Activated CD8-positive, alpha-beta memory T cell treated with anti-CD3 and anti-CD28 coated beads, Interleukin-2, amount 50 U/mL, for 4 hours (primary cell): ENCODE measurements around the gene NT5DC3.

Experiments
- DNase-seq: peaks from one replicate; pipeline ENCODE4 v3.0.0-alpha.2; 2020

Gene NT5DC3

DNA sequence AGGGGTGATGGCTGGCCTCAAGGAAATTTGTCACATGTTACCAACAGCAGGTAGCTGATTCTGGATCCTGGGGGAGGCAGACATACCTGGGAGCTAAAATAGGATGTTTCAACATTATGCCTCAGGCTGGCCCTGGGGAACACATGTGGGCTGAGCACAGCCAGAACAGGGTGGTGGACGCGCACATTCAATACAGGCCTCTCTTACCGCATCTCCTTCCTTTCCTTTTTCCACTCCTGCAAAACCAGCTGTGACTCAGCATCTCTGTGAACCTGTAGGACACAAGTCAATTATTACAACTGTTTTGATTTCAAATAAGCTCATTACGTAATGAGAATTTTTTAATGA, 61.0 kb downstream of the NT5DC3 start:
- no peak for DNase-seq

DNA sequence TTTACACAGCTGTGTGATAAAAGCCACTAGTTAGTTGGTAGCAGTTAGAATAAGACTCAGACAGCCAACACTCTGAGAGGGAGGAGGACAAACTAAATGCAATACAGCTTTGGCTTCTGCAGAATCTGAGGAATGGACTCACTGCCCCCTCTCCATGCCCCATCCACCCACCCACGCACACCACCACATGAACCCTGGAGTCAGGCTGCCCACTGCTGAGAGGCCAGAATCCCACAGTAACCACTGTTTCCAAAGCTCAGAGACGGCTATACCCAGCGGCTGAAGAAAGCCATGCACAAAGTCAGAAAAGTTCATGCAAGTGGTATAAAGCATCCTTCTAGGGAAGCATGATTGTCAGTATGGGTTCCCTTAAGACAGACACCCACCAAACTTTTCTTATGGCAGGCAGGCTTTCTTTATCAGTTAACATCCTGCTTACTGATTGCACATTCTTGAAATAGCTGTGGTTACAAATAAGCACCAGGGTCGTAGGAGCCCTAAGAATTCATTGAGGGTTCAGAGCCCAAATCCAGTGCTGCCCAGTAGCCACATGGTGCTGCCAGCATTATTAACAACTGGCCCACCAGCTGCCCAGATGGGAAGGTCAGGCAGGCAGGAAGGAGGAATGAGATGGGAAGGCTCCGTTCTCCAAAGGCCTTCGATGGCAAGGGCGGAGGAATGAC, 61.5 kb downstream of the NT5DC3 start:
- DNase-seq, result no peak

DNA sequence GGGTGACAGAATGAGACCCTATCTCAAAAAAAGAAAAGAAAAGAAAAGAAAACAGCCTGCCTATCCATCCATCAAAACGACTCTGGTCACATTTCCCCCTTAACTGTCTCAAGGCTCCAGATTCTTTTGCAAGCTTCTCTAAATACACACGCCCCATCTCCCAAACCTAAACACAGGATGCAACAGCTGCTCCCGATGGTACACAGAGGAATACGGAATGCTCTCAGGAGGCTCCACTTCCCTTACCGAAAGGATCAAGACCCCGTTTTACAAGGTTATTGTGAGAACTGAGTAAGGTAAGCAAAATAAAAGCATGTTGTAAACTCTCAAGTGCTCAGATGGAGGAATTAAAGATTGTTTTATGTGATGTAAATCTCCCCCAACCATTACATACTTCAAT, 62.3 kb downstream of the NT5DC3 start:
- no peak for DNase-seq

DNA sequence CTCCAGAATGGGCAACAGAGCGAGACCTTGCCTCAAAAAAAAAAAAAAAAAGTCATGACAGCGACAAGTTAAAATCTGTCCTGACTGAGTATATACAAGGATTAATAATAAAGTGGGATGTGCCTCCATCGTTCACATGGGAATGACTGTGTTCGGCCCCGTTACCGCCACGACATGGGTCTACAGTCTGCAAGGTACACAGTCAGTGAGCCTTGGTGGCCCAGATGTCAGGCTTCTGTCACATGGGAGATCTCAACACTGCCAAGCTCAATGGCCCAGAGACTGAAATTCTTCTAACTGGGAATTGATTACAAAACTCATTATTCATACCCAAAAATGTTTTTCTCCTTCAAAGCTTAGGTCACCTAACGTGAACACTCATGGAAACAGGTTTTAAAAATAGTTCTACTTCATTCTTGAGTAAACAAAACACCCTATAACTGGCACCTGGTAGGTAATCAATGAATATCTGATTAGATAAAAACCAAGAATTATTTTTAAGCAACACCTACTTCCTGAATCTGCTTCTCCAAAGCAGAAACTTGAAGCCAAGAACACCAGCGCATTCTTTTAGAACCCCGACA, 66.0 kb downstream of the NT5DC3 start:
- no peak for DNase-seq

DNA sequence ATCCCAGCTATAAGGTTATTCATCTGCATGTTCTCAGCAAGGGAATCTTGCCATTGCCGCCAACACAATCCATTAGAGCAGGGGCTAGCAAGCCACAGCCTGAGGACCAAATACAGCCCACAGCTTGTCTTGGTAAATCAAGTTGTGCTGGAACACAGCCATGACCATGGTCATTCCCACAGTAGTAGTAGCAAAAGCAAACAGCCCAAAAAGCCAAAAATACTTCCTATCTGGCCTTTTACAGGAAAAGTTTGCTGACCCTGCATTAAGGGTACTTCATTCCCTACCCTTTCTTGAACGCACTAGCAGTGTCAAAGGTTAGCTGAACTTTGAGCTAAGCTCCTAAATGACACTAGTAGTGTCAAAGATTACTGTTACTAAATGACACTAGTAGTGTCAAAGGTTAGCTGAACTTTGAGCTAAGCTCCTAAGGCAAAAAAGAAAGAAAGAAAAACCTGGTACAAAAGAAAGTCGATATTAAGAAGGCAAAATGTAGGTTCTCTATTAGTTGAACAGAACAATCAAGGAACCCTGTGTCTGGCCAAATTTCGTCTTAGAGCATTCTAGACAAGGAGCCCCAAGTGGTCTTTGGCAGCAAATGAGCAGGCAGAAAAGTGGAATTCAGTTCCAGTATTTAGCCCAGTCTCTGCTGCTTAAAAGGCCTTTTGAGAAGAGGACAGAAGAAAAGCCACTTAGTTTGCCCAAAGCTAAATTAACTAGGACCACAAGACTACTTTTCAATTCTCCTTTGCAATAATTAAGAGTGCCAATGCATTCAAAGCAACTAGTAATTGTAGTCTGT, 67.7 kb downstream of the NT5DC3 start:
- DNase-seq, result no peak

GRCh38 chr12:103772367-103773108, 68.5 kb downstream of the NT5DC3 start:
- no peak for DNase-seq

- DNase-seq, result no peak
Observed at GRCh38 chr12:103771466-103771865, 69.6 kb downstream of the NT5DC3 start.

DNA sequence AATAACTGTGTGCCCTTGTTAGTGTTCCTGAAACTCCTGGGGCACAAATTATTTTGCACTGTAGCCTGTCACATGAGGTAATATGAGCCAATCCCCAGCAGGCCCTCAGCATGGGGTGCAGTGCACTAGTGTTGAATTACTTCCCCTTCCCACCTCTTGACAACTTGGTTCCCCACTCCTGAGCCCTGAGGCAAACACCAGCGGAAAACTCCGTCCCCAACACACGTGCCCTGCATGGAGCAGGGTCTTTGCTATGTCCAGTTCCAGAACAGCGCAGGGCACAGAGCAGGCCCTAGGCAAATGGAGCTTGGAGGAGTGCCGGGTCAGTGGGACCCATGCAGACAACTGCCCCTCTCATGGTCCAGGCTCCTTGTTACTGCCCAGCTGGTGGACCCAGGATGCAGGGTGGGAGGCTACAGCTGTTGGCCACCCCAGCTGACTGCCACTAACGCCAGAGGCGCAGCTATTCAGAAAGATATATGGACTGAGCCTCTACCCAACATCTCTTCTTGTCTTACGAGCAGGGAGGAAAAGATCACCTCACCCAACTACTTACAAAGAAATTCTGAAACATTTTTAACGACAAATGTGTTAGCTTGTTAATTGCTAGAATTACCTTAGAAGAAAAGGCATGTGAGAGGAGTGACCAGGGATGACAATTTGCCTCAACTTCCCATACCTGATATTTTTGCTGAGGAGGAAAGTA, 71.6 kb downstream of the NT5DC3 start:
- DNase-seq, result no peak

- no peak for DNase-seq
Observed at GRCh38 chr12:103768467-103769123, 72.4 kb downstream of the NT5DC3 start.

DNA sequence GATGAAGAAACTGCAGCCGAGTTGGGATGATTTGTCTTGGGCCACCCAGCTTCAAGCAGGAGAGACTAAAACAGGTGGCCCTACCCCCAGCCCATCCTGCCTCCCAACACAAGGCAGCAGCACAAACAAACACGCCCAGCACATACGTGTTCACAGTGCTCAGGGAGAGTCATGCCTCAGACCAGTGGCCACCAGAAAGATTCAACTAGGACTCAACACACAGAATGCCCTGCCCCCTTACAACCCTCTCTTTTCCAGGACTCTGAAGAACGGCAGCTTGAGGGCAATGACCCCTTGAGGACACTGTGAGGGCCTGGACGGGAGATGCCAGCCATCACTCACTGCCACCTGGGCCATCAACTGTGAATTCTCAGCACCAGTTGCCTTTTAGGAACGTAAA, 75.0 kb downstream of the NT5DC3 start:
- DNase-seq, result no peak

DNA sequence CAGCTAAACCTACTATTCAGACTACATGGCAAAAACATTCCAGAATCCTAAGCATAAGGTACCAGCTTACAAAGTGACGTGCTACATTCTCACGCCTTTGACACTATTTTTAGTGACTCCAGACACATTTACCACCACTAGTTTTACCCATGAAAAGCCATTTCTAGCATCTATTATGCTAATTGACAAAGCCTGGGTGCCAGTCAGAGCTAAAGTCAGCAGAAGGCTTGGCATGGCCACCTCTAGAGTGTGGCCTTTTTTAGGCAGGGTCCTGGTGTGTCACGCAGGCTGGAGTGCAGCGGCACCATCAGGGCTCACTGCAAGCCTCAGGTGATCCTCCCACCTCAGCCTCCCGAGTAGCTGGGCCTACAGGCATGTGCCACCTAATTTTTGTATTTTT, 75.7 kb downstream of the NT5DC3 start:
- no peak for DNase-seq

DNA sequence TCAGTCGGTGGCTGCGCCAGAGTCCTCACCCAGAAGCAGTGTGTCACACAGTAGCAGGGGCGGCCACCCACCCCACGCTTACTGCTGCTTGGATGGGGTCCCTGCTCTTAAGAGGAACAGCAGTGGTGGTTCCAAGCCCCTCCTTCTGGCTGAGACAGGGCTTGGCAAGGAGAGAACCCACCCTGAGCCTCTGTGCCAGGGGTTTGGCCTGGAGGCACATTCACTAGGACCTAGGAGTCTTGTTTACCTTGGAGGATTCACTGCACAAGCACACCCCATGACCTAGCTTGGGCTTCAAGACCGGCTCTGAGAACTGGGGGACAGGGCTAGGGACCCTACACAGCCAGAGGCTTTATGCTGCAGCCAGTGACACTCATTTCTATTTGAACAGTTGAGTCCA, 78.6 kb downstream of the NT5DC3 start:
- DNase-seq, result no peak

- no peak for DNase-seq
Observed at GRCh38 chr12:103758310-103759089, 82.5 kb downstream of the NT5DC3 start.

- DNase-seq, result no peak
Observed at GRCh38 chr12:103757248-103757647, 83.8 kb downstream of the NT5DC3 start.

DNA sequence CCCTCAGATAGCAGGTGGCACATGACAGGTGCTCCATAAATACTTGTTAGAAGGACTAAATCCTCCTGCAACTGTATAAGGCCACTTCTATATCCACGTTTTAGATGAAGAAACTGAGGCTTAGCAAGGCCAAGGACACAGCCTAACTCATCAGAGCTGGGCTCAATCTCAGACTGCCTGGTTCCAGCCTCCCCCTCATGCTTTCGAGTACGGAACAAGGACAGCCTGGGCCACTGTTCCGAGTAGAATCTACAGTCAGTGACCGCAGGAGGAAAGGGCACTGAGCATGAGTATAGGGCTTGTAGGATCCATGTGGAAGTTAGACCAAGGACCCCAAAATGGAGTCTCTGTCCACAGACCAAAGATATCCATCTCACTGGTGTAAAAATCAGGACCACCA, 84.6 kb downstream of the NT5DC3 start:
- no peak for DNase-seq

- DNase-seq, result no peak
Observed at GRCh38 chr12:103755425-103755824, 85.6 kb downstream of the NT5DC3 start.

GRCh38 chr12:103751600-103751999, 89.4 kb downstream of the NT5DC3 start:
- DNase-seq, result no peak

- DNase-seq, result no peak
Observed at GRCh38 chr12:103751171-103751570, 89.9 kb downstream of the NT5DC3 start.

GRCh38 chr12:103748875-103749274, 92.2 kb downstream of the NT5DC3 start:
- no peak for DNase-seq

- DNase-seq, result no peak
Observed at GRCh38 chr12:103748002-103748401, 93.0 kb downstream of the NT5DC3 start.

DNA sequence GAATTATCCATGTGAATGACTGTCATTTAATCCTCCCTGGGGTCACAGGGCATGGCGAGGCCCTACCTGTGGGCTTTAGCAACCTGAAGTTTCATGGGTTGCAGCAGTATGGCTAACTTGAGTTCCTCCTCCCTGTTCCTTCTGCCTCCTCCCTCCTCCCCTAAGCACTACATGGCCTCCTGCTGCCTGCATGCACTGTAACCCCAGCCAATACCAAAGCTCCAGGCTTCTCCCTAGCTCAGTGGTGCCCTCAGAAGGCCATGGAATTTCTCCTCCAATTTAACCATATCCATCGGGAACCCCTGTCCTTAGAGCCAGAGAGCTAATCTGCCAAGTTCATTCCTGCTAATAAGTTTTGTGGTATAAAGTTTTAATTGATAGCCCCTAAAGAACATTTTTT, 95.1 kb downstream of the NT5DC3 start:
- no peak for DNase-seq

GRCh38 chr12:103743788-103744187, 97.2 kb downstream of the NT5DC3 start:
- DNase-seq, result no peak
